B cell (primary cell): Measurements from ENCODE around the gene LRRC10B. TPM values are rescaled to one million over a fixed set of nuclear protein-coding genes. Genes with fewer than 3 reads are reported as not detected.

ENCODE experiments used
- ATAC-seq: fragments of 200-7000 bp; cut with Tn5 transposase; one replicate; pipeline ENCODE4 v1.10.0; 2021; ENCODE audit warnings: low read depth, mild to moderate bottlenecking, moderate number of reproducible peaks, moderate library complexity
- CTCF ChIA-PET: fragments of 350-600 bp; sonication (Branson Sonifier 250); formaldehyde crosslinking; loops from one replicate; lab custom pipeline; 2021; ENCODE audit warnings: antibody characterized with exemption, inconsistent platforms; lab: Charles Lee
- POLR2A ChIA-PET: fragments of 350-600 bp; sonication (Branson Sonifier 250); formaldehyde crosslinking; loops from one replicate; lab custom pipeline; 2021; ENCODE audit warnings: antibody characterized with exemption; lab: Charles Lee
- DNase-seq: peaks from one replicate; pipeline ENCODE4 v3.0.0; 2013
- H2AFZ ChIP-seq: 2 replicates; pipeline ENCODE4 v1.6.1; 2012; ENCODE audit warnings: mild to moderate bottlenecking, low read depth, low read length; ENCODE audit not compliant: insufficient read depth, poor library complexity, severe bottlenecking
- H3K27ac ChIP-seq, 2 donors: 1 replicate in 1 of 2; 2 replicates in 1 of 2; pipeline ENCODE4 v1.5.1; 2012 to 2013; ENCODE audit warnings: low read length in 2 of 2, mild to moderate bottlenecking in 2 of 2, moderate library complexity in 1 of 2
- H3K27me3 ChIP-seq, 4 experiments: fragments of 200-600 bp in 1 of 4; sonication (generic) in 1 of 4; replicated peaks in 1 of 4; 1 replicate in 2 of 4; 2 replicates in 2 of 4; pipeline versions ENCODE4 v1.6.1 to v1.7.0; 2013 to 2016; ENCODE audit warnings: low read length in 3 of 4, mild to moderate bottlenecking in 2 of 4, mixed read lengths in 1 of 4, moderate library complexity in 1 of 4; ENCODE audit not compliant: insufficient read depth in 4 of 4, control insufficient read depth in 3 of 4; ENCODE audit errors: control extremely low read depth in 1 of 4
- H3K36me3 ChIP-seq, 2 experiments: replicated peaks in 1 of 2; 1 replicate in 1 of 2; 2 replicates in 1 of 2; pipeline versions ENCODE4 v1.6.1 to v1.7.1; 2013; ENCODE audit warnings: low read length in 1 of 2; ENCODE audit not compliant: insufficient read depth in 2 of 2, control insufficient read depth in 1 of 2; ENCODE audit errors: control extremely low read depth in 1 of 2, extremely low read depth in 1 of 2
- H3K4me1 ChIP-seq, 2 donors: fragments of 200-600 bp in 1 of 2; sonication (generic) in 1 of 2; 1 replicate in 1 of 2; 2 replicates in 1 of 2; pipeline versions ENCODE4 v1.5.1 to v1.6.1; 2013 to 2017; ENCODE audit warnings: low read length in 2 of 2; ENCODE audit not compliant: control insufficient read depth in 2 of 2, insufficient read depth in 2 of 2
- H3K4me2 ChIP-seq: replicated peaks from 2 replicates; pipeline ENCODE3; 2012; ENCODE audit warnings: mild to moderate bottlenecking, low read depth, low read length; ENCODE audit not compliant: poor library complexity, severe bottlenecking
- H3K4me3 ChIP-seq, 5 experiments: fragments of 200-600 bp in 1 of 5; sonication (generic) in 1 of 5; 1 replicate in 3 of 5; 2 replicates in 2 of 5; pipeline versions ENCODE4 v1.5.1 to v1.7.0; 2011 to 2016; ENCODE audit warnings: low read length in 4 of 5, mild to moderate bottlenecking in 4 of 5, low read depth in 2 of 5, control low read depth in 1 of 5, moderate library complexity in 1 of 5; ENCODE audit not compliant: insufficient read depth in 1 of 5; ENCODE audit errors: control extremely low read depth in 1 of 5, extremely low read depth in 1 of 5
- H3K79me2 ChIP-seq: fragments of 200-600 bp; sonication (generic); one replicate; pipeline ENCODE4 v1.6.0; 2016; ENCODE audit warnings: low read length; ENCODE audit not compliant: control insufficient read depth, insufficient read depth
- H3K9ac ChIP-seq: fragments of 200-600 bp; sonication (generic); 2 replicates; pipeline ENCODE4 v1.6.1; 2017; ENCODE audit warnings: mild to moderate bottlenecking, low read length, moderate library complexity
- H3K9me3 ChIP-seq, 3 donors: one replicate each; pipeline versions ENCODE4 v1.6.1 to v1.7.1; 2013; ENCODE audit warnings: low read length in 2 of 3; ENCODE audit not compliant: control insufficient read depth in 2 of 3, insufficient read depth in 1 of 3; ENCODE audit errors: control extremely low read depth in 1 of 3
- H4K20me1 ChIP-seq: 2 replicates; pipeline ENCODE4 v1.6.0; 2012; ENCODE audit warnings: mild to moderate bottlenecking, low read length; ENCODE audit not compliant: insufficient read depth, control insufficient read depth, poor library complexity, severe bottlenecking
- H3K27ac Mint-ChIP-seq: one replicate; pipeline ENCODE4 v1.8.0; 2021; ENCODE audit warnings: mixed read lengths
- H3K27me3 Mint-ChIP-seq: one replicate; pipeline ENCODE4 v1.8.0; 2021; ENCODE audit warnings: mixed read lengths
- H3K4me1 Mint-ChIP-seq: one replicate; pipeline ENCODE4 v1.8.0; 2021; ENCODE audit warnings: mixed read lengths
- H3K4me3 Mint-ChIP-seq: one replicate; pipeline ENCODE4 v1.8.0; 2021; ENCODE audit warnings: mixed read lengths
- H3K9me3 Mint-ChIP-seq: one replicate; pipeline ENCODE4 v1.8.0; 2022; ENCODE audit warnings: mixed read lengths; ENCODE audit not compliant: insufficient read depth
- CTCF ChIP-seq: fragments of 200-600 bp; IDR thresholded peaks from one replicate; pipeline ENCODE4 v1.8.0; 2022; ENCODE audit warnings: antibody characterized with exemption, mild to moderate bottlenecking
- EZH2 ChIP-seq: IDR thresholded peaks from 2 replicates; pipeline ENCODE4 v1.6.1; 2012; ENCODE audit warnings: borderline replicate concordance, low read depth, mild to moderate bottlenecking, moderate library complexity, low read length; ENCODE audit not compliant: insufficient read depth, poor library complexity, severe bottlenecking
- WGBS: methylation state at CpG from one replicate; pipeline ENCODE4 v1.1.5; 2013; ENCODE audit warnings: missing lambda C conversion rate; ENCODE audit not compliant: insufficient coverage; 5-methylcytosine and 5-hydroxymethylcytosine counted together
- intact Hi-C: fragments of 100-400 bp; cut with micrococcal nuclease; formaldehyde crosslinking; loops from one replicate; pipeline ENCODE4 v1.10.0; 2022
- polyA plus RNA-seq: library from polyadenylated mRNA; depleted of rRNA; stranded (reverse); fragments of >200 nt; gene quantifications from 2 replicates; pipeline ENCODE4 v1.2.3, GENCODE V29; 2012
- total RNA-seq, 2 donors: library from RNA; stranded (reverse); fragments of 120-200 nt in 1 of 2; gene quantifications; 1 replicate in 1 of 2; 2 replicates in 1 of 2; pipeline versions ENCODE4 v1.2.3 to v1.2.4, GENCODE V29; 2013 to 2022

LRRC10B gene
- total and polyA plus RNA-seq, 2 donors (not counting 1 experiment from before 2014, with no cell fraction given) = 0.15 TPM; not detected in 1

- intact Hi-C loops = no loop called here
- no peak overlapping the region for H3K4me3 Mint-ChIP-seq
Observed at GRCh38 chr11:61515686-61516085, 7.1 kb downstream of the LRRC10B start.

GRCh38 chr11:61516191-61516590 lies 7.6 kb downstream of the LRRC10B start:
- ATAC-seq = no peak
- Mint-ChIP-seq H3K9me3 (no peaks in the 10 kb centered on the region), H3K27me3 (peaks cover 44% of the 10 kb centered on the region), H3K4me3 (no peak overlapping the region), H3K27ac (no peak overlapping the region), H3K4me1 (peaks cover 9% of the 10 kb centered on the region)
- Histone ChIP-seq H3K36me3 (no peaks in the 10 kb centered on the region), H3K4me2 (peak overlapping the region; percentile 67), H3K4me1 (peaks cover 11 to 14% of the 10 kb centered on the region in 2 donors), H3K79me2 (no peaks in the 10 kb centered on the region), H4K20me1 (no peaks in the 10 kb centered on the region), H3K9ac (no peak overlapping the region), H3K27ac (no peak overlapping the region), H3K9me3 (no peaks in the 10 kb centered on the region), H3K4me3 (peak overlapping the region in 1 of 5 experiments; percentile 22), H3K27me3 (peaks cover 0 to 47% (median 9%) of the 10 kb centered on the region in 4 experiments), H2AFZ (peak overlapping the region; percentile 59)
- POLR2A ChIA-PET = no interaction called here
- CTCF ChIA-PET = interaction anchor here (1.0 to 4.4 kb wide), 15 partner anchors 15 to 685 kb away, joined by 3 to 62 read pairs (median 4); a partner anchor contains a TSS
- 19% methylated on average over 8 of the region's 22 CpGs for WGBS
- intact Hi-C loops = no loop called here
- DNase-seq = no peak
- TF ChIP-seq EZH2 = no peak
- no peak for TF ChIP-seq CTCF

More at GRCh38 chr11:61515686-61516085, 7.1 kb downstream of the LRRC10B start:
- Histone ChIP-seq H3K27ac (no peak overlapping the region), H3K9ac (no peak overlapping the region), H3K79me2 (no peaks in the 10 kb centered on the region), H3K9me3 (no peaks in the 10 kb centered on the region), H3K4me1 (peaks cover 11 to 14% of the 10 kb centered on the region in 2 donors), H2AFZ (no peak overlapping the region), H3K4me3 (no peak overlapping the region), H3K36me3 (no peaks in the 10 kb centered on the region), H3K4me2 (no peak overlapping the region), H3K27me3 (peaks cover 0 to 52% (median 12%) of the 10 kb centered on the region in 4 experiments), H4K20me1 (no peaks in the 10 kb centered on the region)
- Mint-ChIP-seq H3K27ac (no peak overlapping the region), H3K4me1 (peaks cover 12% of the 10 kb centered on the region), H3K27me3 (peaks cover 48% of the 10 kb centered on the region), H3K9me3 (no peaks in the 10 kb centered on the region)
- ATAC-seq (no peak), DNase-seq (no peak)
- ChIA-PET POLR2A (no interaction called here), CTCF (interaction anchor here (4.4 kb wide), 1 partner anchor 38 kb away, joined by 62 read pairs; a partner anchor contains a TSS)
- TF ChIP-seq CTCF = no peak
- no peak for TF ChIP-seq EZH2
- 92% methylated on average over 5 of the region's 10 CpGs for WGBS
